NB4 (cell line): ENCODE data around the gene ECSIT.

Experiments
- CTCF ChIP-seq: IDR thresholded peaks from one replicate; pipeline ENCODE4 v1.5.1; 2012; ENCODE audit warnings: low read depth, low read length
- MYC ChIP-seq: IDR thresholded peaks from 2 replicates; pipeline ENCODE4 v1.6.1; 2011; ENCODE audit warnings: low read depth, low read length
- POLR2A ChIP-seq: IDR thresholded peaks from 2 replicates; pipeline ENCODE4 v1.6.1; 2011; ENCODE audit warnings: mild to moderate bottlenecking; ENCODE audit not compliant: insufficient read length; ENCODE audit errors: extremely low read depth

- TF ChIP-seq CTCF: no peak
- no peak for TF ChIP-seq MYC
- peak; percentile 90 for TF ChIP-seq POLR2A
Observed at GRCh38 chr19:11558881-11559828, 30.2 kb upstream of the ECSIT start, which contains the start of gene ELOF1.
